NCI-H460 (cell line): ENCODE results near the gene UBE2Q2. TPM values are rescaled to one million over a fixed set of nuclear protein-coding genes. Genes with fewer than 3 reads are reported as not detected.
"Not testable (repeated sequence)": the region's sequence is repeated elsewhere in the genome, so short reads cannot be mapped to it uniquely, and the experiment has no call there.

Source experiments
- DNase-seq: peaks from one replicate; pipeline ENCODE4 v3.0.0-alpha.2; 2016; ENCODE audit warnings: low read depth; ENCODE audit errors: extremely low read depth
- total RNA-seq: library from RNA; depleted of rRNA; stranded (reverse); fragments of >200 nt; shearing (Covaris generic); gene quantifications from 2 replicates; pipeline ENCODE4 v1.2.3, GENCODE V29; 2014

The UBE2Q2 gene
- total RNA-seq, 1 experiment from 2014 or later = 25.4 TPM

DNA sequence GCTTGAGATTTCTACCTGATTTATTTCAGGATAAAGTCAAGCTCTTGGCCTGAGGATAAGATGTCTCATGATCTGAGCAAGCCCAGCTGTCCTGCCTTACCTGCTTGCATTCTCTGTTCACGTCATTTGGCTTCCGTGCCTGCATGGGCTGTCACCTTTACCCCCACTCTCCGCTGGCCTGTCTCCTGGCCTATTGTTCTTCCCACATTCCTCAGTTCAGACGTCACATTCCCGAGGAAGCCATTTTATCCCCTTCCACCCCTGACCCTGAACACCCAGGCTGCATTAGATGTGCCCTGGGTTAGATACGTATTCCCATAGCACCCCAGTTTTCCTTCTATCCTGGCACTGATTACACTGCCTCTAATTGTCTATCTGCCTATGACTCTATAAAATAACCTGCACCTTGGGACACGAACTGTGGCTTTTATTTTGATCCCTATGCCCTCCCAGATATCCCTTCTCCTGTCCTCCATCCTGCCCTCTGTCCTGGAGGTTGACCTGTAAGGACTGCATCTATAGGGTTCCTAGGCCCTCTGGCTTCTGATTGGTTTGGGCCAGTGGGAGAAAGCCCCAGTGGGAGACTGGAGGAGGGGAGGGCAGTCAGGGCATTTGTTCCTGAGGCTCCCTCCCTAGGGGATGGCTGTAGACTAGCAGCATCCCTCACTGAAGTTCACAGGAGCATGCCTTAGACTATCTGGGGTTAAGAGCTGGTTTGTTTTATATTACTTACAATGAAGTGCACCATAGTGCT lies 19.2 kb upstream of the UBE2Q2 start:
- no peak for DNase-seq

DNA sequence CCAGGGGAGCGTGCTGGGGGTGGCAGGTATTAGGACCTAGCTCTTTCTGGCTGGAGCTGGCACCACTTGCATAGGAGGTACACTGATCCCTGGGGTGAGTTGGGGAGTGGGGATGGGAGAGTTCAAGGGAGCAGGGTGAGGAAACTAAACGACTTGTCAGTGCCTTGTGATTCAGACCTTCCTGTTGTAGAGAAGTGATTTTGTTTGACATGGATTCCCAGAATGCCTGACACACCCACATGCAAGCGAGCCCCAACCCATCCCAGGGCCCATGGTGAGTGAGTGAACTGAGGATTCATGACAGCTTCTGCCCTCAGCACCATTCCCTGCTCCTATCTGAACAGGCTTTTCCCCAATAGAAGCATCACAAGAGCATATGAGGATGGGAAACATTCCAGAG lies 15.6 kb upstream of the UBE2Q2 start:
- DNase-seq = no peak

DNA sequence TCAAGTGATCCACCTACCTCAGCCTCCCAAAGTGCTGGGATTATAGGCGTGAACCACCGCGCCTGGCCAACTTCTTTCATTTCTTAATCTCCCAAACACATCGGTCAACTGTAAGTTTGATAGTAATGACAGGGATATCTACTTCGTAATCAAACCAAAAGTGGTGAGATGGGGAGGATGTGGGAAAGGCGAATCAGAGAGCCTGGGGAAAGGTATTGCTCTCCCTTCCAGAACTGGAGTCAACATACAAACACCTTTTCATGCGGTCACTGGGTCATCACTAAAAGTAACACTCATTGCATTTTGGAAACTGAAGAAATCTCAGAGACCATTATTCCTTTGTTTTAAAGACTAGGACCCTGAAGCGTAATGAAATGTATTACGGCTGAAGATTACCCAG lies 14.8 kb upstream of the UBE2Q2 start:
- DNase-seq = no peak

DNA sequence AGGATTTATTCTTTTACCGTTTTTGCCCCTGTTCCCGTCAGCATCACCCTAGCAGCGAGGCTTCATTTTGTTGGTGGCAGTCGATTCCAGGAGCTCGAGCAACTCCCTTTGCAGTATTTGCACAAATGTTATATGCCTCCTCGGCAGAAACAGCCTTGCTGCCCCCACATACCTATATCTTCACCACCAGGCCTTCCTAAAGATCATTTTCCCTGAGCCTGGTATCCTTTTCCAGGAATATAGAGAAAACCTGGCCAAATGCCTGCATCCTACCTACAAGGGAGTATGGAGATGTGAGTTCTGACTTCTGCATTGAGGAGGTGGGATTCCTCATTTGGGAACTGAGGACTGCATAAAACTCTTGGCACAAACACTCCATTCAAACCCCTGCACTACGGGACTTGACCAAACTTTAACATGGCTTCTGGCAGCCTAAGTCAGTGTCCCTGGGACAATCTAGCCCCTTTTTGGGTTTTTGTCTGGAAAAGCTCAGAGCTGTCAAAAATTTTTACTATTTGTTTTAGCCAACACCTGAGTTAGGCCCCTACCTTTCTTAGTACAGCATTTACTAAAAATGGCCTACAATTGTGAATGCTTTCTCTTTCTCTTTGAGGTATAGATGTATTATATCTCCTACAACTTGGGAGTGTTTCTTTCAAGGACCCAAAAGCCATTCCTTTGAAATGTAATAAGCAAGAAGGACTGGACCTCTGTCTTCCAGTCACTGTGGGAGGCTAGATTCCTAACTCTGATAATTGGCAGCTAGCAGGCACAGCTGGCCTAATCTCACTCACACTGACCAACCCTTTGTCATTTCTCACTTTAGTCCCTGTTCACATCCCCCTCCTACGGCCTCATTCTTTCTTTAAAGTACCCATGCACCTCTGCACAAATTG lies 12.1 kb upstream of the UBE2Q2 start:
- no peak for DNase-seq

DNA sequence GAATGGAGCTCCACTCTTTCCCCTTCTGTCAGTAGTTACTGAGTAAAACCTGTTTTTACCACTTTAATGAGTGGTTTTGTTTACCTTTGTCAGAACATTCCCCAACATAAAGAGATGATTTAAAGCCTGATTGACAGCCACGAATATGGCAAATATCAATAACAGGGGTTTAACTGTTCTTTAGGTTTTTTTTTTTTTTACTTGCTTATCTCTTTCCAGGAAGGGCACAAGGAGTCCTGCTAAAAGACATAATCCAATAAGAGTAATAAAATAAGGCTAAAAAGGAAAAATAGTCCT lies 11.5 kb upstream of the UBE2Q2 start:
- no peak for DNase-seq

DNA sequence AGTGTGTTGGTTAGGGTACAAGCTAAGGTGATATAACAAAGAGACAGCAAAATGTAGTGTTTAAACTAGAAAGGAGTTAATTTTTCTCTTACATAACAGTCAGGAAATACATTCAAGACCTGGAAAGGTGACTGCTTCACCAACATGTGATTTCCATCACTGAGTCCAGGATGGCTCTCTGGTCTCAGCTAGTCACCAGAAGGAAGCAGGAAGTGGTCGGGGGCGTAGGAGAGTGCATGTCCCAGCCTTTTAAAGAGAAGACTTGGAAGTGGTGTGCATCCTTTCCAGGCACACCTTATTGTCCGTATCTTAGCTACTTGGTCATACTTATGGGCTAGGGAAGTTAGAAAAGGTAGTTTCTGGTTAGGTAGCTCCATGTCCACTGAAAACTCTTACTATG lies 11.1 kb upstream of the UBE2Q2 start:
- no peak for DNase-seq

DNA sequence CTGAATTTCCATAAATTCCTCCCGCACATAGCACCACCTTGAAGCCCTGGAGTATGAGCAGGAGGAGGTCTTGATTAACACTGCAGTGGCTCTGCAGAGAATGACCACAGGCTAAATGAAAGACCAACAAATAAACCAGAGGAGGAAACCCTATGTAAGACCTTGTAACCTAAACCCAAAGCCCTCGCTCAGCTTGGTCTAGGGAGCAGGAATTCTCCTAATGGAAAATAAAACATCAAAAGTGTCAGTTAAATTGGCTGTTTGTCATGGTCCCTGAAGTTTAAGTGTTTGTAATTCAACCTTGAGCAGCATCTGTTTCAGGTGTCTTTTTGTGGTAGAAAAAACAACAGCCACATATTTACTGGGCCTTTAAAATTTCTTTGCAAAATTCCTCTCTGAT lies 9.2 kb upstream of the UBE2Q2 start:
- DNase-seq = no peak

DNA sequence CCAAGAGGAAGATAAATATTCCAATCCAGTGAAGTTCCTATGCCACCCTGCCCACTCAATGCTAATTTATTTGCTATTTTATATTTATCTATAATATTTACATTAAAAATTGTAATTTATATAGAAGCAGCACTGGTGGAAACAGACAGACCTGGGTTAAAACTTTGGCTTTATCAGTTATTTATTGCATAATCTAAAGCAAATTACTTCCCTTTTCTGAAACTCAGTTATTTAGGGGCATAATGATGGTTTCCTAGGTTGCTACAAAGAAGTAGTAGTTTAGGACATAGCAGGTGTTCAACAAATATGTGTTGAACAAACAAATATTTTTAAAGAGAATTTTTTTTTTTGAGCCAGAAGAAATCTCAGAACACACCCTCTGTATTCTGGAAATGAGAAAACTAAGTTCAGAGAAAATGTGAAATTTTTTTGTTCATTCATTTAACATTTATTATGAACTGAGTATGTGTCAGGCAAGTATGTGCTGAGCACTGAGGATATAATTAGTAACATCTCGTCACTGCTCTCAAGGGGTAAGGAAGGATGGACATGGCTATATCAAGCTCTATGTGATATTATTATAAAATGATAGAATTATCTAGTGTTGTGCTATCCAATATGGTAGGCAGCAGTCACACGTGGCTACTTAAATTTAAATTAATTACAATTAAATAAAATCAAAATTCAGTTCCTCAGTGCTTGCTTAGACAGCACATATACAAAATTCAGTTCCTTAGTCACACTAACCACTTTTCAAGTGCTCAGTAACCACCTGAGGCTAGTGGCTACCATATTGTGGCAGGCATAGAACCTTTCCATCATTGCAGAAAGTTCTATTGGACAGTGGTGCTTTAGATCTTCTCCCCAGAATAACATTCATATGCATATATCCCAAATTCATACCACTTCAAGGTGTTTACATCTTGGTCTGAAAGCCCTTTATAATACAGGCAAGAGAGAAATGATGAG lies 7.0 kb upstream of the UBE2Q2 start:
- DNase-seq = no peak

DNA sequence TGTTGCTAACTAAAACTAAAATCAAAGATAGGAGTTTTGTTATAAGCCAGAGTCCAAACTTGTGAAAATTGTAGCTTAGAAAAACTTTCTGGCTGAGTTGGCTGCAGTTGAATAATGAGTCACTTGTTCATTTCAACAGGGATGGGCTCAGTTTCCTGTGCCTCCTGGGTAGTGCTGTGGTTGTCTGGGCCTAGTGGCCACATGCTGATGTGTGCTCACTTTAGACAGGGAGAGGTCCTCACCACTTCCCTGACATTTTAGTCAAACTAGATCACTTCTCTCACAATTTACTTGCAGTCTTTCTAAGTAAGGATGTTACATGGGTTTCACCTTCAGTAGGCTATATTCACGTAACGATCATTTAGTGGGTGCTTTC lies 6.3 kb upstream of the UBE2Q2 start:
- no peak for DNase-seq

DNA sequence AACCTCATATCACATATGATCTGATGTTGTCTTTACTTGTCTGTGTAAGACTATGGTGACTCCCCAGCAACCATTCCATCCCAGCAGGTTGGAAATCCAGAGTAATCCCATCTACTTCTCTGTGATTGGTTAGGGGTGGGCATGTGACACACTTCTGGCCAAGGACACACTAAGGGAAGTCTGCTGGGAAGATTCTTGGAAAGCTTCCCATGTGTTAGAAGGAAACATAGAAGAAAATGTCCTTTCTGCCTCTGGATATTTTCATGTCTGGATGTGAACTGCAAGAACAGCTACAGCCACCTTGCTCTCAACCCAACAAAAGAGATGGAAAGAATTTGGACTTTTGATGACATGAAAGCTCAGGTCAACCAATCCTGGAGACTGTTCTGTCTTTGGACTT lies 2.6 kb upstream of the UBE2Q2 start:
- DNase-seq = no peak

DNA sequence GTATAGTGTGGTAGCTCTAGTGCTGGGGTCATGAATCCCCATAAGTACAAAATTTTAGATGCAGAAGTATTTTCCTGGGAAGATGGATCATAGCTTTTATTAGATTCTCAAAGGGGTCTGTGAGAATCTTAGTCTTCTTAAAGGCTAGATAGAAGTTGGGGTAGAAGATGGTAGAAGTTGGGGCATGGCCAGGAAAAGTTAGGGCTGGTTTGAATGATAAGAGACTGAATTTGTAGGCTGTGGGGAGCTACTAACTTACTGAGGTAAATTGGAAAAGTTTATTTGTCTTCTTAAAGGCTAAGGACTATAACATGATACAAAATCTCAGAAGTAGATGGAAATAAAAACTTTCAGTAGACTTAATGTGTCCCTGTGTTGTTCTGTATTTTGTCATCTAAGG lies 1.6 kb upstream of the UBE2Q2 start:
- DNase-seq = no peak

DNA sequence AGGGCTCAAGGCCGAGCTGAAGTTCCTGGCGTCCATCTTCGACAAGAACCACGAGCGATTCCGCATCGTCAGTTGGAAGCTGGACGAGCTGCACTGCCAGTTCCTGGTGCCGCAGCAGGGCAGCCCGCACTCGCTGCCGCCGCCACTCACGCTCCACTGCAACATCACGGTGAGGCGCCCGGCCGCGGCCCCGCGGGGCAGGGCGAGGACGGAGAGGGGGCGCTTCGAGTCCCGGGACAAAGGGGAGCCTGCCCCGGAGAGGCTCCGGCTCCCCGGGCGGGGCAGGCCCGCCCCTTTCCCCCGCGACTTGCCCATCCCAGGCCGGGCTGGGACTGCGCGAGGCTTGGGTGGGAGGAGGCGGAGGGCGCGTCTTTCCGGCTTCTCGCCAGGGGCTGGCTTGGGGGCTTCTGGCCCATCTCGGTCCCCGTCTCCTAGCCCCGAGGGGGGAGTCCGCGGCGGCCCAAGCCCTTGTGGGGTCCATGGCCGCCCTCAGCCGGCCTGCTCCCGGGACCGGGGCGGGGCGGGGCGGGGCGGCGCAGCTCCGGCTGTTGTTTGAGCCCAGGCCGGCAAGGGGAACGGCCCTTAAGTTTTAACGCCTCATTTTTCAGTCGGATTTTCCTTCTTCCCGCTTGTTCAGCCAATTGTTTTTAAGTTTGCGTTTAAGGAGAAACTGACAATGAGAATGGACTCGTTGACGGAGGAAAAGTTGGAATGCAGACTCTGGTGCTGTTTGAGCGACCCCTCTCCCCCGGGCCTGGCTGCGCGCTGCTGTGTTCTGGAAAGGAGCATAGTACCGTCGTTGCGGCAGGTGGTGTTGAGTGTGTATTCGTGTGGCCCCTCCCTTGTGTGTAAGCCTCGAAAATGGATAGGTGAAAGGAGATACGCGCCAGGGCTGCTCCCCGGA lies 683 bp downstream of the UBE2Q2 start:
- peak; percentile 23 for DNase-seq

DNA sequence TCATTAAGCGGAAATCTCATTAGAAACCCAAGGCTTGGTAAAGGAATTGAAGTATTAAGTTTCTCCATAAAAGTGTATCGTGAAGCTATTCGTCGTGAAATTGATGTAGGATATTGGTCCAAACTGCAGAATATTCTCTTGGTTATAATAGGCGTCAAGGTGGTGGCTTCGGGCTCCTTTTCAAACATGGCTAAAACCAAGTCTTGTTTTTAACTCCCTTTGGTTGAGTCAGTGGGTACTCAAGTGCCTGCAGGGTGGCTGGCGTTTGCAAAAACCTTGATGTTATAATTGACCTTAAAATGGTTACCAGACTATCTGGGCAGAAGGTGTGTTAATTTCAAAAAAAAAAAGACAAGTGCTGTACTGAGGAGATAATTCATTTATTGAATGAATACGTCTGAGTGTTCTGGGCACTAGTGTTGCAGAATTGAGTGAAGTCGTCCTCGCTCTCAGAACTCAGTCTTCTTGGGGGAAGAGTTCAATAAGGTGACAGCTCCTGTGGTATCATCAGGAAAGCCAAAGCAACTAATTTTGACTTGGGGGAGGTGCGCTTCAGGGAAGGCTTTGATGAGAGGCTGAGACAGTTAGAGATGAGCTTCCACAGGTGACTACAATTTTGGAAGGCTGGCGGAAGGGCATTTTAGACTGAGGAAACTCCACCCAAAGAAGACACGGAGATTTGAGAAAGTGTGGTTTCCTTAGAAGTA lies 1.5 kb downstream of the UBE2Q2 start:
- DNase-seq = no peak

DNA sequence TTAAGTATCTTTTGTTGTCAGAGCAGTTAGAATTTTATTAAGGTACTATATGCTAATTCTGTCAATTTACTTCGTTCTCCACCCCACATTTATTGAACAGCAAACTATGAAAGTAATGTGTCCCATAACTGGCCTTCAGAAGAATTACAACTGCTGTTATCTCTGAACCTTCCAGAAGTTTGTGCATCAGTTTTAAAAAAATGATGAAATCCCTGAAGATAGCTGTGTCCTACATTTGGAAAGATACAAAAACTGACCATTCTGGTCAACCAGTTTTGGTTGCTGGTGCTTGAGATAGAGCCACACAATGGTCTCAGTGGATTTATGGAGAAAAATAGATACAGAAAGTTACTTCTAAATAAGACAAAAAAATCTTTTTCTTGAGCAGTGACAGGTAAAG lies 5.9 kb downstream of the UBE2Q2 start:
- no peak for DNase-seq

DNA sequence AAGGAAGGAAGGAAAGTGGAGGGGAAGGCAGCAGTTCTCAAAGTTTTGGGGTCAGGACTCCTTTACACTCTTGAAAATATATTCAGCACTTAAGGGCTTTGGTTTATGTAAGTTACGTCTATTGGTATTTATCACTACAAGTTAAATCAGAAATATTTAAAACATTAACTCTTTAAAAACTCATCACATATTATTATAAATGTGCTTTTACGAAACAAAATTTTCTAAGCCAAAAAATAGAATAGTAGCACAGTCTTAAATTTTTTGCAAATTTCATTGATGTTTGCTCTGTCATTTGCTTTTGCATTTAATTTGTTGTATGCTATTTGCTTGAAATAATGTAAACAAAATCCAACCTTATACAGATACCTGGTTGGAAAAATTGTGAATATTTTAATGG lies 7.5 kb downstream of the UBE2Q2 start:
- DNase-seq = no peak

DNA sequence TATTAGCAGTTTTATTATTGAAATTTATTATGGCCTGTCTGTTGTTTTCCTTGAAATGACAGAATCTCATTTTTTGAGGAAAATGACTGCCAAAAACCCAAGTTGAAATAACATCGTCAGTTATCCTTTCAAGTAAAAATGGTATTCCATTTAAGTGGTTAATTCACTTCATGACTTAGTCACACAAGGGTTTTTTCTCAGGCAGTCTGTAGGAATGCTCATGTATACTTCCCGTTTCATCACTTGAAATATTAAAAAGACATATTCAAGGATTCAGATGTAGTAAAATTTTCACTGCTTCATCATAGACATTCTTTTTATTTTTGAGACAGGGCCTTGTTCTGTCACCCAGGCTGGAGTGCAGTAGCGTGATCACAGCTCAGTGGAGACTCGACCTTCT lies 8.3 kb downstream of the UBE2Q2 start:
- not testable (repeated sequence) for DNase-seq

DNA sequence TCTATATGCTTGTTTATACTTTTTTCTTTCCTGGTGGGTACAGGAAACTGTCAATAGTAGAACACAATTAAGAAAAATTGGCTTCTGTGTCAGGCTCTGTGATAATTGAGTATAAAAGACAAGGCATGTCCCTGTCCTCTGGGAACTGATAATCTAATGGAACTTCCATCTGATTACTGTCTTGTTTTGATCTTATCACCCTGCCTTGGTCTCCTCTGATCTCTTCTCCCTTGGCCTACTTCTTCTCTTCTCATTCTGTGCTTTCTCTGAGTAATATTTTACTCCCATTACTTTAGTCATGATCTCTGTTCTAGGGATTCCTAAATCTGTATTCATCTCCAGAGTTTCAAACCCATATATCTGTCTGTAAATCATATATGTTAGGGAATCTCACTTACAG lies 14.6 kb downstream of the UBE2Q2 start:
- no peak for DNase-seq

DNA sequence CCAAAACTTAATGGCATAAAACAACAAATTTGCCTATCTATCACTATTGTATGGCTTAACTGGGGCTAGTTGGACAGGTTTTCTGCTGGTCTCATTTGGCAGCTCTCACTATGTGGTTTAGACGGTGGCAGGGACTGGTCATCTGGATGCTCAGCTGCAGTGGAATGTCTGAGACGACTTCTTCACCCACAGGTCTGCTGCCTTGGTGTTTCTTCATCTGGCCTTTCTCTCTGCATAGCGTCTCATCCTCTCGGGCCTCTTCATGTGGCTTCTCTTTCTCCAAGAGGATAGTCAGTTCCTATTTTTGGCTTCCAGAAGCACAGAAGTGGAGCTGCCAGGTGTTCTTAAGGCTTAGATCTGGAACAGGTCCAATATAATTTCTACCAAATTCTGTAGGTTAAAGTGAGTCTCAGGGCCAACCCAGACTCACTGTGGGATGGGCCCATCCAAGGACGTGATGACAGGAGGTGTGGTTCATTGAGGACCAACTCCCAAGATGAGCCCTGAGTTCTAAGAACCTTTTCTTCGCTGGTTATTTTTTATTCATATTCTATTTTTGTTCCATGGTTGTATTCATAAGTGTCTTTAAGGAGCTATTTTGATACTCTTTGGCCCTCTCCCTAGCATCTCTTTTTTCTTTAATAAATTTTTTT lies 18.6 kb downstream of the UBE2Q2 start:
- no peak for DNase-seq

DNA sequence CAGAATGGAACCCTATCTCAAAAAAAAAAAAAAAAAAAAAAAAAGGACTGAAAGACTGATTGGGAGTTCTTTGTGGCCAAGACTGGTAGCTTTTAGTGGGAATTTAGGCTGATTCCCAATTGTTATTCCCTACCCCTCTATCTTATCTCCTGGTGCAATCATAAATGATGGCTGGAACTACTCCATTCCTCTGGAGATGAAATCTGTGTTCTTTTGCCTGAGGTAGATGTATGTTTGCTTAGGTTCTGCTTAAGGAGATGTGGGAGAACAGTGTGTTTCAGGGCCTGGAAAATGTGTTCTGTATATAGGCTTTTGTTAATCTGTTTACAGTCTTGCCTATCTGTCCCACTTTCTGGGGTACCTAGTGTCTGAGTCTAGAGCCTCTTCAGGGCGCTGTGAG lies 19.5 kb downstream of the UBE2Q2 start:
- no peak for DNase-seq
